Dedifferentiated amniotic fluid mesenchymal stem cell (primary cell): ENCODE measurements around the gene LCA5.
"Not testable (repeated sequence)": the region's sequence is repeated elsewhere in the genome, so short reads cannot be mapped to it uniquely, and the experiment has no call there.

Experiments
- DNase-seq: peaks from one replicate; pipeline ENCODE4 v3.0.0-alpha.2; 2016; ENCODE audit errors: extremely low spot score

The LCA5 gene

GRCh38 chr6:79467716-79468115, 69.5 kb downstream of the LCA5 start:
- DNase-seq: no peak

DNA sequence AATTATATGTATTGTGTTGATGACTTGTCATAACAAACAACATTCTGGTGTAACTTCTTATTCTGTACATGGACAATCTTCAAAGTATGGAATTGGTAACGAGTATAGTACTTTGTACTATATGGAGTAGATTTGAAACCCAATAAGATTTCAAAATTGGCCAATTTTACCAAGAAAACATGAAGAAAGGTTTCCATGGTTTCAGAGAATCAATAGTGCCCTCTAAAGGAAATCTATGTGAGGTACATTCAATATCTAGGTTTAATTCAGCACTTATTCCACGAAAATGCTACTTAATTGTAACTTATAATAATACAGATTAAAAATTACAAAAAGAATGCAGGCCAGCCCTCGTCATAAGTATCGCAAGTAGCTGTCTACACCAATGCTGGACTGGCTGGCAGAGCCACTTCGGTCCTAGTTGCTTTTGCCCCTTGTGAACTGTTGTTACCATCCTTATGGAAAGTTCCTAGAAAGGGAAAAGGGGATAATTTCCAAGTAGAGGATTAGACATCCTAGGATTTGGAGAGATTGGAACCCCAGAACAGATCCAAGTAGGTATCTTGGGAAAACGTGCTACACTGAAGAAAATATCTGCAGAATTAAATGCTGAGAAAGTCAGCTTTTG, 70.9 kb downstream of the LCA5 start:
- DNase-seq: peak; percentile 54

GRCh38 chr6:79465381-79465780, 71.8 kb downstream of the LCA5 start:
- no peak for DNase-seq

GRCh38 chr6:79463621-79464050, 73.6 kb downstream of the LCA5 start:
- no peak for DNase-seq

DNA sequence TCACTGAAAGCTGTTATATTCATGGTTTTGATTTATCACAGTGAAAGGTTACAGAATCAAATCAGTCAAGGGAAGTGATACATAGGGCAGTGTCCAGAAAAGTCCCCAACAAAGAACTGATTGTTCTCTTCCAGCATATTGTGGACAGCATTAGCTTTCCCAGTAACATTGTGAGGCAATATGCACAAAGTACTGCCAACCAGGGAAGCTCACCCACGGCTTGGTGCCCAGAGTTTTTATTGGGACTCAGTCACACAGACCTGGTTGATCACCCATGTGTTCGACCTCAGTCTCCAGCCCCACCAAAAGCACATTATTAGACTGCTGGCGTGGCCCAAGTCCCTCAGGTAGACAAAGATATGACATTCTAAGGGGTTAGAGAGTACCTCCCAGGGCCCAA, 76.0 kb downstream of the LCA5 start:
- DNase-seq: no peak

- DNase-seq: no peak
Measured at GRCh38 chr6:79455446-79455845, 81.8 kb downstream of the LCA5 start.

GRCh38 chr6:79453558-79454042, 83.6 kb downstream of the LCA5 start:
- no peak for DNase-seq

DNA sequence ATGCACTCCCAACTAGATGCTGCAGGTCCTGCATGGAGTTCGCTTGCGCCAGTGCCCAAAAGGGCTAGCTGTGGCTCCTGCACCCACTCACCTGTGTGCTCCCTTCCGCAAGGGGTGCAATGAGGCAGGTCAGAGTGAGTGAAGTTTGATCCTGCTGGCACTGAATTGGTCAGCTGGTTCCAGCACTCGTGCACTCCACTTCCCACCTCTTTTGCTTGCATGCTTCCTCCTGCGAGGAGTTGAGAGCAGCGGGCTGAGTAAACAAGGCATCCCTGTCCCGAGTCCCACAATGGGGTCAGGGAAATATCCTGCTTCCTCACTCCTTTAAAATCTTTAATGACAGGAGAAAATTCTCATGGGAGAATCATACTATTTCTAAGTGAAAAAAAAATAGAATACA, 86.2 kb downstream of the LCA5 start:
- no peak for DNase-seq

DNA sequence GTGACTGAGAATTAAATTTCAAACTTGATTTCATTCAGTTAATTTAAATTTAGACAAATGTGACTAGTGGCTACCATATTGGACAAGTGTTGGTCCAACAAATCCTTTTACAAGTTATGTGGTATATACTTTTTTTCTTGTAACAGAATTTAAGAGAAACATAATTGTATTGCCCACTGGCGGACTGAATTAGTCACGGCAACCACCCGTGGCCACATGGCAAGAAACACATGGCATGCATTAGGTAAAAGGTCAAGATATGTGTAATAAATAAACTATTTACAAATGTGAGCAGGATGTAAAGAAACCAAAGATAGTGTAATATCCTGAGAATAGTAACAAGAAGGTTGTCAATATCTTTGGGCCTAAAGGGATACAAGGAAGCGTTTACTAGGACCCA, 91.2 kb downstream of the LCA5 start:
- DNase-seq: no peak

DNA sequence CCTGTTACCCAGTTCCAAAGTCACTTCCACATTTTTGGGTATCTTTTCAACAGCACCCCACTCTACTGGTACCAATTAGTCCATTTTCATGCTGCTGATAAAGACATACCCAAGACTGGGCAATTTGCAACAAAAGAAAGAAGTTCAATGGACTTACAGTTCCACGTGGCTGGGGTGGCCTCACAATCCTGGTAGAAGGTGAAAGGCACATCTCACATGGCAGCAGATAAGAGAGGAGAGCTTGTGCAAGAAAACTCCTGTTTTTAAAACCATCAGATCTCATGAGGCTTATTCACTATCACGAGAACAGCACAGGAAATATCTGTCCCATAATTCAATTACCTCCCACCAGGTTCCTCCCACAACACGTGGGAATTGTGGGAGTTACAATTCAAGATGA, 93.4 kb downstream of the LCA5 start:
- DNase-seq: not testable (repeated sequence)

- DNase-seq: no peak
Measured at GRCh38 chr6:79441192-79441591, 96.0 kb downstream of the LCA5 start.

DNA sequence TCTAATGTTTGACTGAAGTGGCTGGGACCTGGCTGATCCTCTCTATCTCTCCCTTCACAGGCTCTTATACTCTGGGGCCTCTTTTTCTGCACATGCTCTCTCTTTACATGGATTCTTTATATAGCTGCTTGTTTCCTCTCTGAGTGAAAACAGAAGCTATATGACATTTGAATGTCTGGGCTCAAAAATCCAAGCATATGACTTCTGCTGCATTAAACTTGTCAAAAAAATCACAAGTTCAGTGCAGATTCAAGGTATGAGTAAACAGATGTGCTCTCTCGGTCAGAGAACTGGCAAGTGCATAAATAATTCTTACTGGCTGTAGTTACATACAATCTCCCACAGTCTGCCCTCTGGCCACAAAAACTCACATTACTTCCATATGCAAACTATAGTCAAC, 96.6 kb downstream of the LCA5 start:
- DNase-seq: no peak

- DNase-seq: peak; percentile 25
Measured at GRCh38 chr6:79438030-79438429, 99.2 kb downstream of the LCA5 start.

DNA sequence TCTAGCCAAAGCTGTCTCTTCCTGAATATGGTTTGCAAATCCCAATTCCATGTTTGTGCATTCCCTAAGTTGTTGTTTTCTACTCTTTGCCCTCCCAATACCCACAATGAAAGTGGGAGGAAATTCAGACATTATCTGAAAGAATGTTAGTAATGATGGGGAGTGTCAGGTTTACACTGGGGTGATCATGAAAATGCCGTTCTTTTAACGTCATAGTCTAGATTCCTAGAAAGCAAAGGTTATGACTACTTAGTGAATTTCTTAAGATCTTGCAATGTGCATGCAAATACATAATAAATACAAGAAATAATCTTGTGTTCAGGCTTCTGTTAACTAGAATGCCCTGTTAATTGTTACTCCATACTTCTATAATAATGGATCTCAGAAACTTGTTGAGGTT, 101.0 kb downstream of the LCA5 start:
- DNase-seq: no peak

DNA sequence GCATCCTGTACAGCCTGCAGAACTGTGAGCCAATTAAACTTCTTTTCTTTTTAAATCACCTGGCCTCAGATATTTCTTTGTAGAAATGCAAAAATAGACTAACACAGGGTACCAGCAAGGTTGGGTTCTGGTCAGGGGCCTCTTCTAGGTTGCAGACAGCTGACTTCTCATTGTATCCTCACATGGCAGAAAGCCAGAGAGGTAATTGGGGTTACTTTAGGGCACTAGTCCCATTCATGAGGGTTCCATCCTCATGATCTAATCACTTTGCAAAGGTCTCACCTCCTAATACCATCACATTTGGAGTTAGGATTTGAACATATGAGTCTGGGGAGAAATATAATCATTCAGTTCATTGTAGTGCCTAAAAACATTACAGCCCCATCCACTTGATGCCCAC, 101.5 kb downstream of the LCA5 start:
- no peak for DNase-seq
